Pancreas (tissue), 10 donors: ENCODE measurements around the gene TSHZ2. TPM values are rescaled to one million over a fixed set of nuclear protein-coding genes. Genes with fewer than 3 reads are reported as not detected.

ENCODE experiments used
- ATAC-seq, 4 donors: fragments of 200-7000 bp; cut with Tn5 transposase; one replicate each; pipeline versions ENCODE4 v1.8.0 to v1.9.1; 2020; ENCODE audit warnings: mild to moderate bottlenecking in 4 of 4, moderate library complexity in 4 of 4
- DNase-seq, 6 donors: peaks; one replicate each; pipeline ENCODE4 v3.0.0-alpha.2; 2020
- FAIRE-seq: peaks from 2 replicates; lab custom pipeline; 2012; peaks lifted over from hg19 to GRCh38; lab: Jason Lieb, UNC
- H3K27ac ChIP-seq, 4 donors: fragments of 200-600 bp; sonication (generic); 1 replicate in 3 of 4; 2 replicates in 1 of 4; pipeline versions ENCODE4 v1.5.0 to v1.8.0; 2020
- H3K27me3 ChIP-seq, 4 donors: fragments of 200-600 bp; one replicate each; pipeline ENCODE4 v1.8.0; 2021
- H3K36me3 ChIP-seq, 3 donors: fragments of 200-600 bp; sonication (generic) in 1 of 3; one replicate each; pipeline versions ENCODE4 v1.5.0 to v1.8.0; 2020 to 2021
- H3K4me1 ChIP-seq, 3 donors: fragments of 200-600 bp; one replicate each; pipeline ENCODE4 v1.8.0; 2021
- H3K4me3 ChIP-seq, 4 donors: fragments of 200-600 bp; sonication (generic) in 2 of 4; one replicate each; pipeline versions ENCODE4 v1.5.0 to v1.8.0; 2020 to 2021
- H3K9me3 ChIP-seq, 4 donors: fragments of 200-600 bp; one replicate each; pipeline ENCODE4 v1.8.0; 2021
- CTCF ChIP-seq, 4 donors: fragments of 200-600 bp; sonication (generic) in 3 of 4; IDR thresholded peaks; one replicate each; pipeline versions ENCODE4 v1.5.0 to v1.8.0; 2021; ENCODE audit warnings: antibody characterized with exemption in 4 of 4
- WGBS, 2 donors: extraction: QIAGEN DNeasy Blood & Tissue Kit; methylation state at CpG; one replicate each; pipeline ENCODE4 v1.1.7; 2013; 5-methylcytosine and 5-hydroxymethylcytosine counted together
- intact Hi-C, 3 donors: fragments of 100-400 bp; cut with DNase I; formaldehyde crosslinking; loops; one replicate each; pipeline versions ENCODE4 v1.11.1 to v1.14.2; 2022
- polyA plus RNA-seq, 2 donors: library from polyadenylated mRNA; stranded (reverse); fragments of 200-250 nt; gene quantifications; one replicate each; pipeline ENCODE4 v1.2.3, GENCODE V29; 2013
- total RNA-seq, 6 donors: library from RNA; stranded (reverse); fragmentation: NEBNext Ultra II Directional in 4 of 6; extraction: Animal tissue kit (Norgen Biotek cat#: 25700) in 4 of 6; gene quantifications; one replicate each; pipeline versions ENCODE4 v1.2.1 to v1.2.4, GENCODE V29; 2021 to 2023
- donor health status: healthy with polysubstance abuse.
- donor health status: DM: no; HTN: no; CAD: no; lungs with moderate emphysema.
- donor health status: DM: no; HTN: no; CAD: no.
- donor health status: control.
- donor health status: control.
- donor health status: Bipolar disorder and iron deficiency.
- donor health status: DM: yes; HTN: yes; CAD: no.
- donor health status: DM: no; HTN: no; CAD: no.
- donor health status: DM: no; HTN: no; CAD: no.
- donor health status: DM: yes; HTN: yes; CAD: no.

TSHZ2 gene
- total and polyA plus RNA-seq, 8 donors = 2.2 to 23.5 (median 4.5) TPM

DNA sequence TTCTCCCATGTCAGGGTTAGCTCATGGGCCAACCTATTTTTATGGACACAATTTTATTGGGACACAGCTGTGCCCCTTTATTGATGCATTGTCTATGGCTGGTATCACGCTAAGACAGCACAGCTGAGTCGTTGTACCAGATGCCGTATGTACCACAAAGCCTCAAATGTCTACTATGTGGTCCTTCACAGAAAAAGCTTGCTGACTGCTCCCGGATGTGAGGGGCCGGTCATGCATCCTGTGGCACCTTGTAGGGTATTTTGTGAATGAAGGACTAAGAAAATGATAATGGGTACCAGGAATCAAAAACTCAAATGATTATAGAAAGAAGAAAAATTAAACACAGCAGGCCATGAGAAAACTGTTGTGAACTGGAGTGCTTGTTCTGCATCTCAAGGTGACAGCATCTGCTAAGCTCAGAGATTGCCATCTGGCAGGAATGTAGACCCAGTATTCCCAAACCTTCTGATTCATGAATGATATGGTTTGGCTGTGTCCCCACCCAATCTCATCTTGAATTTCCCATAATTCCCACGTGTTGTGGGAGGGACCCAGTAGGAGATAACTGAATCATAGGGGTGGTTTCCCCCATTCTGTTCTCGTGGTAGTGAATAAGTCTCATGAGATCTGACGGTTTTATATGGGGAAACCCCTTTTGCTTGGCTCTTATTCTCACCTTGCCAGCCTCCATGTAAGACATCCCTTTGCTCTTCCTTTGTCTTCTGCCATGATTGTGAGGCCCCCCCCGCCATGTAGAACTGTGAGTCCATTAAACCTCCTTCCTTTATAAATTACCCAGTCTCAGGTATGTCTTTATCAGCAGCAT, 248.5 kb downstream of the TSHZ2 start:
- no peaks in the 10 kb centered on the region for H3K36me3 ChIP-seq
- 70 to 77% methylated on average over 9 of the region's 9 CpGs for WGBS, 2 donors
- no peak for ATAC-seq
- intact Hi-C loops = no loop called here
- DNase-seq = no peak
- TF ChIP-seq CTCF (IDR thresholded peaks at IDR 0.05) = no peak
- H3K4me3 ChIP-seq = no peak overlapping the region
- H3K4me1 ChIP-seq = peaks cover 0 to 6% (median 0%) of the 10 kb centered on the region in 3 donors
- H3K27me3 ChIP-seq = no peaks in the 10 kb centered on the region
- H3K27ac ChIP-seq = no peak overlapping the region
- H3K9me3 ChIP-seq = no peaks in the 10 kb centered on the region
- no peak for FAIRE-seq

DNA sequence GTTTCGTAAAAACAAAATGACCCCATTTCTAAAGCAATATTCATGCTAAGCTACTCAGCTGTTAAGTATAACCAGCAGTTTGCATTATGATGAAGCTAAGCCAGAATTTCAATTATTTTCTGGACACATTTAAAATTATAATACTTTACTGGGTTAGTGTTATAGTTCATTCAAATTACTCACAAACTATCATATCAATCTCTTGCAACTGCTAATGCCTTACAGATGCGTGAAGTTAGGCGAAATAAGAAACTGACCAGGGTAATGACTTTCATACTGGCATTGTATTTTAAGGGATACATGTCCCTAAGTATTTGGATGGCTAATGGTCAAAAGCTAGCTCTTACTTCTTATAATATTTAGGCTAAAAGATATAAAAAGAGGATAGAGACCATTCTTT, 249.6 kb downstream of the TSHZ2 start:
- H3K9me3 ChIP-seq = no peaks in the 10 kb centered on the region
- DNase-seq (no peak), FAIRE-seq (no peak), ATAC-seq (no peak)
- no peaks in the 10 kb centered on the region for H3K36me3 ChIP-seq
- H3K27ac ChIP-seq = no peak overlapping the region
- TF ChIP-seq CTCF (IDR thresholded peaks at IDR 0.05) = no peak
- 83 to 93% methylated on average over 3 of the region's 3 CpGs for WGBS, 2 donors
- intact Hi-C loops = no loop called here
- no peaks in the 10 kb centered on the region for H3K27me3 ChIP-seq
- peaks cover 0 to 2% (median 0%) of the 10 kb centered on the region in 3 donors for H3K4me1 ChIP-seq
- H3K4me3 ChIP-seq = no peak overlapping the region

DNA sequence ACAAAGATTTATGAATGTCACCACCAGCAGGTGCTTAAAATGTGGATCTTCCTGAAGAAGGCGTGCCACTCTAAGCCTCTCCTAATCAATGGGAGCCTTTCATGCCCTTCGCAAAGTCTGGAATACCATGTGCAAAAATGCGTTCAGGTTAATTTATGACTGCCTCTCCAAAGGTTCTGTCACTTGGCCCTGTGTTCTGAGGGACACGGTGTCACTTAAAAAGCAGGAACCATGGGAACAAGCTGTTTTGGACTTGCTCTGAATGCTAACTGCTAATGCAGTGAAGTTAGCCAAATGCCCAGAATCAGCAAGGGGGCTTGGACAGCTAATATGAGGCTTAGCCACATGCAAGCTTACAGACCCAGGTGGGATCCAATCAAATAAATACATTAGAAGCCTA, 250.3 kb downstream of the TSHZ2 start:
- 59 to 68% methylated on average over 4 of the region's 4 CpGs for WGBS, 2 donors
- H3K27ac ChIP-seq = no peak overlapping the region
- no peak for TF ChIP-seq CTCF (IDR thresholded peaks at IDR 0.05)
- no peak for FAIRE-seq
- ATAC-seq = no peak
- intact Hi-C loops = no loop called here
- H3K4me1 ChIP-seq = no peaks in the 10 kb centered on the region
- H3K4me3 ChIP-seq = no peak overlapping the region
- no peaks in the 10 kb centered on the region for H3K36me3 ChIP-seq
- no peaks in the 10 kb centered on the region for H3K9me3 ChIP-seq
- no peak for DNase-seq
- H3K27me3 ChIP-seq = no peaks in the 10 kb centered on the region

DNA sequence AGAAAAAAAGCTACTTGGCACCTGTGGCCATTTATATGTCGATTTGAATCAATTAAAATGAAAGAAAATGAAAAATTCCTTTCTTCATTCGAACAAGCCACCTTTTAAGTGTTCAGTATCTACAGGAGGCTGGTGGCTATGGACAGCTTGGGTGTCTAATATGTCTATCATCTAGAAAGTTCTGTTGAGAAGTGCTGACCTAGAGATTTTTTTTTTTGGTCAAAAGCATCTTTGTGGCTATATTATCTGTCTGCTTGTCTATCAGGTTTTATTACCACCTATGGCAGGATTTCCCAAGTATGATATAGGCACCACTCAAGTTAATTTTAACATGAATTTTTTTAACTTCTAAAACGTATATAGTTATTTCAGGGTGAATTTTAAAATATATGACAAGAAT, 250.8 kb downstream of the TSHZ2 start:
- intact Hi-C loops = no loop called here
- H3K27me3 ChIP-seq = no peaks in the 10 kb centered on the region
- no peak for TF ChIP-seq CTCF (IDR thresholded peaks at IDR 0.05)
- 51 to 67% methylated on average over 3 of the region's 3 CpGs for WGBS, 2 donors
- H3K27ac ChIP-seq = no peak overlapping the region
- no peaks in the 10 kb centered on the region for H3K4me1 ChIP-seq
- FAIRE-seq (no peak), ATAC-seq (no peak), DNase-seq (no peak)
- no peak overlapping the region for H3K4me3 ChIP-seq
- no peaks in the 10 kb centered on the region for H3K9me3 ChIP-seq
- H3K36me3 ChIP-seq = no peaks in the 10 kb centered on the region

DNA sequence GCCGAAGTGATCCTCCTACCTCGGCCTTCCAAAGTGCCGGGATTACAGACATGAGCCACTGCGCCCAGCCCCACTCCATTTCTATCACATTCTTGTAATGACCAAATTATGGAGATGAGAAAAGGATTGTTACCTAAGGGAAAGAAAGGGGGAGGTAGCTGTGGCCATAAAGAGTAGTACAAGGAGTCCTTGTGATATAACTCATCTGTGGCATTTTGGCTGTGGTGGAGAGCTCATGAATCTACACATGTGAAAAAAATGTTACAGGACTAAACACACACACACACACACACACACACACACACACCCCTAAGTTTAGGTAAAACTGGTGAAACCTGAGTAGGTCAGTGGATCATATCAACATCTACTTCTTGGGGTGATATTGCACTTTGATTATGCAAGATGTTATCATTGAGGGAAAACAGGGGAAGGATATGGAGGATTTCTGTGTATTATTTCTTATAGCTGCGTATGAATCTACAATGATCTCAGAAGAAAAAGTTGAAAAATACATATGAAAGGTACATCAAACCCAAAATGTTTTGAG, 251.5 kb downstream of the TSHZ2 start:
- H3K4me1 ChIP-seq = no peaks in the 10 kb centered on the region
- no peak overlapping the region for H3K4me3 ChIP-seq
- ATAC-seq (no peak), DNase-seq (no peak), FAIRE-seq (no peak)
- no peaks in the 10 kb centered on the region for H3K27me3 ChIP-seq
- no peaks in the 10 kb centered on the region for H3K9me3 ChIP-seq
- no peaks in the 10 kb centered on the region for H3K36me3 ChIP-seq
- no peak for TF ChIP-seq CTCF (IDR thresholded peaks at IDR 0.05)
- intact Hi-C loops = no loop called here
- H3K27ac ChIP-seq = no peak overlapping the region
- 87 to 89% methylated on average over 5 of the region's 5 CpGs for WGBS, 2 donors
